Measurements from ENCODE around the gene BDKRB2. TPM values are rescaled to one million over a fixed set of nuclear protein-coding genes. Genes with fewer than 3 reads are reported as not detected.

BDKRB2 gene
- total and polyA plus RNA-seq, 12 donors = 0.18 to 6.8 (median 1.6) TPM

GRCh38 chr14:96252323-96252998 is 47.8 kb downstream of the BDKRB2 start:
- TF ChIP-seq CTCF (IDR thresholded peaks at IDR 0.05) = no peak
- TF ChIP-seq POLR2A (IDR thresholded peaks at IDR 0.05) = no peak
- intact Hi-C loops (cut with DNase I) = no loop called here
- Histone ChIP-seq H3K36me3 (replicated peaks in 1 of 2) (no peaks in the 10 kb centered on the region), H3K4me3 (no peak overlapping the region), H3K4me1 (replicated peaks in 1 of 2) (no peaks in the 10 kb centered on the region), H3K27me3 (peaks cover 2% of the 10 kb centered on the region), H3K27ac (no peak overlapping the region), H3K9me3 (replicated peaks in 1 of 3) (no peaks in the 10 kb centered on the region)
- WGBS, 4 donors = 85 to 93% (median 87%) methylated on average over 14 to 19 of the region's 19 CpGs
- no peak for DNase-seq

GRCh38 chr14:96252999-96253539 is 48.4 kb downstream of the BDKRB2 start:
- no peak overlapping the region for H3K27ac ChIP-seq
- no peak overlapping the region for H3K4me3 ChIP-seq
- intact Hi-C loops (cut with DNase I) = no loop called here
- no peaks in the 10 kb centered on the region for H3K4me1 ChIP-seq (replicated peaks in 1 of 2)
- H3K27me3 ChIP-seq = peaks cover 2% of the 10 kb centered on the region
- no peaks in the 10 kb centered on the region for H3K9me3 ChIP-seq (replicated peaks in 1 of 3)
- 63 to 76% (median 68%) methylated on average over 9 of the region's 9 CpGs for WGBS, 4 donors
- no peaks in the 10 kb centered on the region for H3K36me3 ChIP-seq (replicated peaks in 1 of 2)
- TF ChIP-seq POLR2A (IDR thresholded peaks at IDR 0.05) = no peak
- TF ChIP-seq CTCF (IDR thresholded peaks at IDR 0.05) = no peak
- no peak for DNase-seq

GRCh38 chr14:96254687-96255086 is 50.0 kb downstream of the BDKRB2 start:
- Histone ChIP-seq H3K27ac (no peak overlapping the region), H3K27me3 (peaks cover 2% of the 10 kb centered on the region), H3K4me3 (no peak overlapping the region), H3K36me3 (replicated peaks in 1 of 2) (no peaks in the 10 kb centered on the region), H3K9me3 (replicated peaks in 1 of 3) (no peaks in the 10 kb centered on the region), H3K4me1 (replicated peaks in 1 of 2) (no peaks in the 10 kb centered on the region)
- no peak for DNase-seq
- intact Hi-C loops (cut with DNase I) = no loop called here
- 75 to 84% (median 80%) methylated on average over 11 of the region's 11 CpGs for WGBS, 4 donors
- TF ChIP-seq CTCF (IDR thresholded peaks at IDR 0.05) (no peak), POLR2A (IDR thresholded peaks at IDR 0.05) (no peak)

GRCh38 chr14:96255501-96256366 is 51.1 kb downstream of the BDKRB2 start, which contains the start of gene BDKRB1:
TSS of gene BDKRB1 (plus strand) at chr14:96256210. CDS start at chr14:96263683, 7,473 bp downstream.
- no peak within 1 kb of the TSS for H3K27ac ChIP-seq
- intact Hi-C loops (cut with DNase I) = no loop called here
- H3K4me1 ChIP-seq (replicated peaks in 1 of 2) = no peaks in the 10 kb centered on the region
- H3K4me3 ChIP-seq = no peak within 1 kb of the TSS
- H3K9me3 ChIP-seq (replicated peaks in 1 of 3) = no peaks in the 10 kb centered on the region
- no peaks in the 10 kb centered on the region for H3K36me3 ChIP-seq (replicated peaks in 1 of 2)
- H3K27me3 ChIP-seq = peaks cover 2% of the 10 kb centered on the region
- TF ChIP-seq POLR2A (IDR thresholded peaks at IDR 0.05) = no peak
- no peak for TF ChIP-seq CTCF (IDR thresholded peaks at IDR 0.05)
- 63 to 69% (median 67%) methylated on average over 12 of the region's 12 CpGs for WGBS, 4 donors
- DNase-seq = no peak

Data from adrenal gland (tissue), 12 donors.